ENCODE measurements around the gene ABHD3. TPM values are rescaled to one million over a fixed set of nuclear protein-coding genes. Genes with fewer than 3 reads are reported as not detected.

ABHD3 gene, protein sequence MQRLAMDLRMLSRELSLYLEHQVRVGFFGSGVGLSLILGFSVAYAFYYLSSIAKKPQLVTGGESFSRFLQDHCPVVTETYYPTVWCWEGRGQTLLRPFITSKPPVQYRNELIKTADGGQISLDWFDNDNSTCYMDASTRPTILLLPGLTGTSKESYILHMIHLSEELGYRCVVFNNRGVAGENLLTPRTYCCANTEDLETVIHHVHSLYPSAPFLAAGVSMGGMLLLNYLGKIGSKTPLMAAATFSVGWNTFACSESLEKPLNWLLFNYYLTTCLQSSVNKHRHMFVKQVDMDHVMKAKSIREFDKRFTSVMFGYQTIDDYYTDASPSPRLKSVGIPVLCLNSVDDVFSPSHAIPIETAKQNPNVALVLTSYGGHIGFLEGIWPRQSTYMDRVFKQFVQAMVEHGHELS
- total RNA-seq = 9.6 TPM

DNA sequence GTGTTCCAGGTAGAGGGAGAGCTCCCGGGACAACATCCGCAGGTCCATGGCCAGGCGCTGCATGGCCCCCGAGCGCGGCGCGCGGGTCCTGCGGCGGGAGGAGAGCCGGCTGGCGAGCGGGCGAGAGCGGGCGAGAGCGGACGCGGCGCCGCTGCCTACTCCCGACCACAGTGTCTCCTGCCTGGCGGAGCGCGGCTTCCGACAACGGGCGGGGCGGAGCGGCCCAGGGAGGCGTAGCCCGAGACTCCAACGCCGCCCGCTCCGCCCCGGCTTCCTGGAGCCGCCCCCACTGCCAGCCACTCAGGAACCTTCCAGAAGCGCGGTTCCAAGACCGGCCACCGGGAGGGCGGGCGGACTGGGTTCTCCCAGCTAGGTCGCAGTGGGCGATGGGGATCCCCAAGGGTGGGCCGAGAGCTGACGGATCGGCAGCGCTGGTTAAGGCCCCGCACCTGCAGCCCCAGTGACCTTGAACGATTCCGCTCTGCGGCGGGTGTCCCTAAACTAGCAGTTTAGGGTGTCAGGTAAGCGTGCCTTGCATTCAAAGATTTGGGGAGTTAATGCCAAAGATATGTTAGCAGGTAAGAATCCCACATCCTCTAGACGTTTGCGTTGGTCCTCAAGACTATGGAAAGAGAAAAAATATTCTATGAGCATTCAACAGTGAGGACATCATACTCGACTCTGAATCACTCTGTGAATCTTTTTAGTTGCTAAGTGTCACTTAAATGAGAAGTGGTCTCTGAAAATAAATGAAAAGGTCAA lies at the start of gene ABHD3:
Gene ABHD3, minus strand, starts transcription at position 172 of the 762 bp plus-strand sequence. Its CDS starts 109 bp downstream, at position 63.
- Histone ChIP-seq H3K27me3 (no peaks in the 10 kb centered on the region), H3K4me1 (peaks cover 0 to 2% of the 10 kb centered on the region in 2 donors), H3K9me3 (no peaks in the 10 kb centered on the region), H3K27ac (peak within 1 kb of the TSS; percentile 96 to 97), H3K4me3 (peak within 1 kb of the TSS; percentile 94 to 98), H3K36me3 (peaks cover 0 to 4% of the 10 kb centered on the region in 2 donors)
- TF ChIP-seq, protein P1, sequence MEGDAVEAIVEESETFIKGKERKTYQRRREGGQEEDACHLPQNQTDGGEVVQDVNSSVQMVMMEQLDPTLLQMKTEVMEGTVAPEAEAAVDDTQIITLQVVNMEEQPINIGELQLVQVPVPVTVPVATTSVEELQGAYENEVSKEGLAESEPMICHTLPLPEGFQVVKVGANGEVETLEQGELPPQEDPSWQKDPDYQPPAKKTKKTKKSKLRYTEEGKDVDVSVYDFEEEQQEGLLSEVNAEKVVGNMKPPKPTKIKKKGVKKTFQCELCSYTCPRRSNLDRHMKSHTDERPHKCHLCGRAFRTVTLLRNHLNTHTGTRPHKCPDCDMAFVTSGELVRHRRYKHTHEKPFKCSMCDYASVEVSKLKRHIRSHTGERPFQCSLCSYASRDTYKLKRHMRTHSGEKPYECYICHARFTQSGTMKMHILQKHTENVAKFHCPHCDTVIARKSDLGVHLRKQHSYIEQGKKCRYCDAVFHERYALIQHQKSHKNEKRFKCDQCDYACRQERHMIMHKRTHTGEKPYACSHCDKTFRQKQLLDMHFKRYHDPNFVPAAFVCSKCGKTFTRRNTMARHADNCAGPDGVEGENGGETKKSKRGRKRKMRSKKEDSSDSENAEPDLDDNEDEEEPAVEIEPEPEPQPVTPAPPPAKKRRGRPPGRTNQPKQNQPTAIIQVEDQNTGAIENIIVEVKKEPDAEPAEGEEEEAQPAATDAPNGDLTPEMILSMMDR (IDR thresholded peaks at IDR 0.05) = peak; percentile 48 to 83 (median 49)
- intact Hi-C loops (cut with DNase I) = loop anchor here (1.0 to 10.0 kb wide), 7 partner anchors 36 to 1403 kb away; partner anchors contain the start of genes ESCO1, GATA6, MIB1 and ROCK1
- peak; percentile 73 to 96 for DNase-seq (ENCODE audit: low spot score in 2 of 2)

DNA sequence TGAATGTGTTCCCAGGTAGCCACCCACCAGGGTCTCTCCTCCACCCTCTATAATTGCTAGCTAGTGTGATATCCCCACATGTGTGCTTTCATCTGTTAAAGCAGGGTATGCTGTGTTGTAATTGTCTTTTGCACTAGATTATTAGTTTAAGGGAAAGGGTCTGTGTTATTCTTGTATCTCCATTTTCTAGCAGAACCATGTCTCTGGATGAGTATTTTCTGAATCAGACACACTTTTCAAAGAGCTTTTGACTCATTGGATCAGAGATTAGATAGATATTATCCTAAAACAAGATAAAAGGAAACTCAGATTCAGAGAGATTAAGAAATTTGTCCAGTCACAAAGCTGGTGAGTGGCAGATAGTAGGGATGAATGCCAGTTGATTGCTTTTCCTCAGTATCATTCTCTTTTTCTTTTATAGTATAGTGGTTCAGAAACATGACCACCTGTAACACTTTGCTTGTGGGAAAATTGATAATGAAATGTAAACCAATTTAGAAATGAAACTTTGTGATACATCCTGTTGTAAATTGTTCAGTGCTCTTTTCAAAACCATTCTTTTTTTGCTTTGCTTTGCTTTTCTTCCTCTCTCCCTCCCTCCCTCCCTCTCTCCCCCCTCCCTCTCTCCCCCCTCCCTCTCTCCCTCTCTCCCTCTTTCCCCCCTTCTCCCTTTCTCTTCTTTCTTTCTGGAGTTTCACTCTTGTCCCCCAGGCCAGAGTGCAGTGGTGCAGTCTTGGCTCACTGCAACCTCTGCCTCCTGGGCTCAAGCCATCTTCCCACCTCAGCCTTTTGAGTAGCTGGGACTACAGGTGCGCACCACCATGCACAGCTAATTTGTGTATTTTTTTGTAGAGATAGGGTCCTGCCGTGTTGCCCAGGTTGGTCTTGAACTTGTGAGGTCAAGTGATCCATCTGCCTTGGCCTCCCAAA lies 43.5 kb upstream of the ABHD3 start:
- TF ChIP-seq, protein P1 (IDR thresholded peaks at IDR 0.05) = no peak
- Histone ChIP-seq H3K9me3 (no peaks in the 10 kb centered on the region), H3K27me3 (no peaks in the 10 kb centered on the region), H3K4me1 (peaks cover 0 to 11% of the 10 kb centered on the region in 2 donors), H3K4me3 (no peak overlapping the region), H3K36me3 (no peaks in the 10 kb centered on the region), H3K27ac (no peak overlapping the region)
- no peak for DNase-seq (ENCODE audit: low spot score in 2 of 2)
- intact Hi-C loops (cut with DNase I) = loop anchor here (10.0 kb wide), 1 partner anchor 417 kb away; the partner anchor contains the start of gene GATA6

DNA sequence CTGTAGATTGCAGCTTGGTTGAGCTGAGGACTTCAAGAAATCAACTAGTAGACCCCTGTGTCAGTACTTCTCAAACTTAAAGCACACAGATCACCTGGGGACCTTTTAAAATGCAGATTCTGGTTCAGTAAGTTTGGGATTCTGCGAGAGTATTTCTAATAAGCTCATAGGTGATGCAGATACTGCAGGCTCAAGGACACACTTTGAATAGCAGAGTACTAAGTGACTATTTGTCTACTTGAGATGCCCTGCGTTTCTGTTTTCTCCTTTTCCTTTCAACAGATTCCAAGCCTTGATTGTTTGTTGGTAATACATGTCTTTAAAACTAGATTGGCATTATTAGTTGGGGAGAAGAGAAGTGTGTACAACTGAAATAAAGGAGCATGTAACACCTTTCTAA lies 42.7 kb upstream of the ABHD3 start:
- H3K27ac ChIP-seq = no peak overlapping the region
- no peaks in the 10 kb centered on the region for H3K36me3 ChIP-seq
- H3K9me3 ChIP-seq = no peaks in the 10 kb centered on the region
- intact Hi-C loops (cut with DNase I) = loop anchor here (10.0 kb wide), 1 partner anchor 418 kb away; the partner anchor contains the start of gene GATA6
- H3K4me3 ChIP-seq = no peak overlapping the region
- peaks cover 0 to 11% of the 10 kb centered on the region in 2 donors for H3K4me1 ChIP-seq
- H3K27me3 ChIP-seq = no peaks in the 10 kb centered on the region
- no peak for DNase-seq (ENCODE audit: low spot score in 2 of 2)
- TF ChIP-seq, protein P1 (IDR thresholded peaks at IDR 0.05) = no peak

DNA sequence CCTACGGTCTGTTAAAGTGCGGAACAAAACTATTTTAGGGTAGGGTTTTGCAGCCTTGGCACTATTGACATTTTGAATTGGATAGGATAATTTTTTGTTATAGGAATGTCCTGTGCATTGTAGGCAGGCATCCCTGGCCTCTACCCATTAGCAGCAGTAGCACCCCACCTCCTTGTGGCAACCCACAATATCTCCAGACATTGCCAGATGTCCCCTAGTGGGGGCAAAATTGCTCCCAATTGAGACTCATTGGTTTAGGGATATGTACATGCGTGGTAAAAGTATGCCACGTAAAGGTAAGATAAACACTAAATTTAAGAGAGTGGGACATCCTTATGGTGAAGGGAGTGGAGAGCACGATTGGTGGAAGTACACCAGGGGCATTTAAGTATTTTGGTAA lies 40.7 kb upstream of the ABHD3 start:
- no peaks in the 10 kb centered on the region for H3K9me3 ChIP-seq
- H3K27ac ChIP-seq = no peak overlapping the region
- TF ChIP-seq, protein P1 (IDR thresholded peaks at IDR 0.05) = no peak
- H3K36me3 ChIP-seq = no peaks in the 10 kb centered on the region
- H3K27me3 ChIP-seq = no peaks in the 10 kb centered on the region
- DNase-seq (ENCODE audit: low spot score in 2 of 2) = no peak
- no peak overlapping the region for H3K4me3 ChIP-seq
- peaks cover 0 to 5% of the 10 kb centered on the region in 2 donors for H3K4me1 ChIP-seq
- intact Hi-C loops (cut with DNase I) = loop anchor here (10.0 kb wide), 1 partner anchor 420 kb away; the partner anchor contains the start of gene GATA6
